OCI-M2 (cell line): ENCODE measurements around the gene SPECC1.
"Not testable (repeated sequence)": the region's sequence is repeated elsewhere in the genome, so short reads cannot be mapped to it uniquely, and the experiment has no call there.

Source experiments
- DNase-seq: peaks from one replicate; lab custom pipeline; 2025; ENCODE audit not compliant: unreplicated experiment; lab: John Stamatoyannopoulos, UW

Gene SPECC1, protein sequence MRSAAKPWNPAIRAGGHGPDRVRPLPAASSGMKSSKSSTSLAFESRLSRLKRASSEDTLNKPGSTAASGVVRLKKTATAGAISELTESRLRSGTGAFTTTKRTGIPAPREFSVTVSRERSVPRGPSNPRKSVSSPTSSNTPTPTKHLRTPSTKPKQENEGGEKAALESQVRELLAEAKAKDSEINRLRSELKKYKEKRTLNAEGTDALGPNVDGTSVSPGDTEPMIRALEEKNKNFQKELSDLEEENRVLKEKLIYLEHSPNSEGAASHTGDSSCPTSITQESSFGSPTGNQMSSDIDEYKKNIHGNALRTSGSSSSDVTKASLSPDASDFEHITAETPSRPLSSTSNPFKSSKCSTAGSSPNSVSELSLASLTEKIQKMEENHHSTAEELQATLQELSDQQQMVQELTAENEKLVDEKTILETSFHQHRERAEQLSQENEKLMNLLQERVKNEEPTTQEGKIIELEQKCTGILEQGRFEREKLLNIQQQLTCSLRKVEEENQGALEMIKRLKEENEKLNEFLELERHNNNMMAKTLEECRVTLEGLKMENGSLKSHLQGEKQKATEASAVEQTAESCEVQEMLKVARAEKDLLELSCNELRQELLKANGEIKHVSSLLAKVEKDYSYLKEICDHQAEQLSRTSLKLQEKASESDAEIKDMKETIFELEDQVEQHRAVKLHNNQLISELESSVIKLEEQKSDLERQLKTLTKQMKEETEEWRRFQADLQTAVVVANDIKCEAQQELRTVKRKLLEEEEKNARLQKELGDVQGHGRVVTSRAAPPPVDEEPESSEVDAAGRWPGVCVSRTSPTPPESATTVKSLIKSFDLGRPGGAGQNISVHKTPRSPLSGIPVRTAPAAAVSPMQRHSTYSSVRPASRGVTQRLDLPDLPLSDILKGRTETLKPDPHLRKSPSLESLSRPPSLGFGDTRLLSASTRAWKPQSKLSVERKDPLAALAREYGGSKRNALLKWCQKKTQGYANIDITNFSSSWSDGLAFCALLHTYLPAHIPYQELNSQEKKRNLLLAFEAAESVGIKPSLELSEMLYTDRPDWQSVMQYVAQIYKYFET

DNA sequence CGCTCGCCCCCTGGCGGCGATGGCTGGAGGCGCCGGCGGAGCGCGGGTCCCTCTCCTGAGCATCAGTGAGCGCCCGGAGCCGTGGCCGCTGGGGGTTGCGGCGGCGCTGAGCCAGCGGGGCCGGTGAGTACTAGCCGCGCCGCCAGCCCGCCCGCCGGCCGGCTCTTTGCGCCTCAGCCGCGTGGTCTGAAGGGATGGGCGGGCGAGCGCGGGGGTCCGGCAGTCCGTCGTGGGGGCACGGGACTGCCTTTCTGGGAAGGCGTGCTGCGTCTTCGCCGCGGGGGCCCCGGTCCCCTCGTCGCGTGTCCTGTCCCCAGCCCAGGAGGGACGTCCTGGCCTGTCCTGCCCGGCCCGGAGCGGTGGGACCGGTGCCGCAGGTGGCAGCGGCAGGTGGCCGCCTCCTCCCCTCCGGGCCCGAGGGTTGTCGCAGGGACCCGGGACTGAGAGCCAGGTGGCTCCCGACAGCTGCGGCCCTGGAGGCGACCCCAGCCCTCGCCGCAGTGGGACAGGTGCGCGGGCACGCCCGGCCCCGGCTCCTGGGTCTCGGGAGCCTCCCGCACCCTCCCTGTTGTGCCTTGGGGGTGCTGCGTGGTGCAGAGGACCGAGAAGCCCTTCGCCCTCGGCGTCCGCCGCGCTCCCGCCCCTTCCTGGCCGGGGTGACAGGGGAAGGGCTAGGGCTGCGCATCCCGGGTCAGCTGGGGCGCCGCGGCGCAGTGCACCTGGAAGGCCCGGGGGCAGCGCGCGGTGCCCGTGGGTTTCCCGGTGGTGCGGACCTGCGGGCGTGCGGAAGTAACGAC, at the start of gene SPECC1:
SPECC1 (plus strand) TSS at position 58 of the 797 bp plus-strand sequence. CDS start 87,293 bp downstream, outside the sequence.
- DNase-seq, result no peak

DNA sequence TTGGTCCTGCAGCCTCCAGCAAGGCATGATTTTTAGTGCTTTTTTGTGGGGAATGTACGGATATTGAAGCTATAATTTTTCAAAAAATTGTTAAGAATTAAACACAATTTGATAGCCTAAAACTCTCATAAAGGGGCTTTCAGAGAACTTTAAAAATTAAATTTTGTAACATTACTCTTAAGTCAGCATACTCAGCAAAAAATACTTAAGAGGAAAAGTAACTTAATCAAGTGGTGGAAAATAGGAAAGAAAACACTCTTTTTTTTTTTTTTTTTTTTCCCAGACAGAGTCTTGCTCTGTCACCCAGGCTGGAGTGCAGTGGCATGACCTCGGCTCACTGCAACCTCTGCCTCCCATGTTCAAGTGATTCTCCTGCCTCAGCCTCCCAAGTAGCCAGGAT, 46.2 kb upstream of the SPECC1 start:
- DNase-seq, result not testable (repeated sequence)

DNA sequence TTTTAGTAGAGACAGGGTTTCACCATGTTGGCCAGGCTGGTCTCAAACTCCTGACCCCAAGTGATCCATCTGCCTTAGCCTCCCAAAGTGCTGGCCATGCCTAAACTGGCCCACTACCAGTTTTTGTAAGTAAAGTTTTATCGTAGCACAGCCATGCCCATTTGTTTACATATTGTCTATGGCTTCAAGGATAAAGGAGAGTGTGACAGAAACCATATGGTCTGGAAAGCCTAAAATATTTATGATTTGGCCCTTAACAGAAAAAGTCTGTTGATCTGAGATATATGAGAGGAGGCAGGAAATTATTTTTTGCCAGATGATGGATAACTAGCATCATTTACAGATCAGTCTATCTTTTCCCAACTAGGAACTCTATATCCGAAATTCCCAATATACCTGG, 36.0 kb upstream of the SPECC1 start:
- no peak for DNase-seq

DNA sequence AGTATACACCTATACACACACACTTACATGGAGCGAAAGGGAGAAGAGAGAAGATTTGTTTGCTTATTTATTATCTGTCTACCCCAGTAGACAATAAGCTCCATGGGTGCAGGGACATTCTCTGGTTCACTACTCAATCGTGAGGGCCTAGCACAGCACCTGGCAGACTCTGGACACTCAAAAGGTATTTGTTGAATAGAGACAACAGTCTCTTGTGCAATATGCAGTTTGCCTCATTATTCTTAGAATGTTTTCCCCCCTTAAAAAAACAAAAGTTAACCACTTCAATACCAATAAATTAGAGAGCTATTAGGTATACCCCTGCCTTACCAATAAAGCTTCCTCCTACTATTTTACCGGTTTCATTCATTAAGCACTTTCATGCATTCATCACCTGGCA, 33.6 kb upstream of the SPECC1 start:
- no peak for DNase-seq

DNA sequence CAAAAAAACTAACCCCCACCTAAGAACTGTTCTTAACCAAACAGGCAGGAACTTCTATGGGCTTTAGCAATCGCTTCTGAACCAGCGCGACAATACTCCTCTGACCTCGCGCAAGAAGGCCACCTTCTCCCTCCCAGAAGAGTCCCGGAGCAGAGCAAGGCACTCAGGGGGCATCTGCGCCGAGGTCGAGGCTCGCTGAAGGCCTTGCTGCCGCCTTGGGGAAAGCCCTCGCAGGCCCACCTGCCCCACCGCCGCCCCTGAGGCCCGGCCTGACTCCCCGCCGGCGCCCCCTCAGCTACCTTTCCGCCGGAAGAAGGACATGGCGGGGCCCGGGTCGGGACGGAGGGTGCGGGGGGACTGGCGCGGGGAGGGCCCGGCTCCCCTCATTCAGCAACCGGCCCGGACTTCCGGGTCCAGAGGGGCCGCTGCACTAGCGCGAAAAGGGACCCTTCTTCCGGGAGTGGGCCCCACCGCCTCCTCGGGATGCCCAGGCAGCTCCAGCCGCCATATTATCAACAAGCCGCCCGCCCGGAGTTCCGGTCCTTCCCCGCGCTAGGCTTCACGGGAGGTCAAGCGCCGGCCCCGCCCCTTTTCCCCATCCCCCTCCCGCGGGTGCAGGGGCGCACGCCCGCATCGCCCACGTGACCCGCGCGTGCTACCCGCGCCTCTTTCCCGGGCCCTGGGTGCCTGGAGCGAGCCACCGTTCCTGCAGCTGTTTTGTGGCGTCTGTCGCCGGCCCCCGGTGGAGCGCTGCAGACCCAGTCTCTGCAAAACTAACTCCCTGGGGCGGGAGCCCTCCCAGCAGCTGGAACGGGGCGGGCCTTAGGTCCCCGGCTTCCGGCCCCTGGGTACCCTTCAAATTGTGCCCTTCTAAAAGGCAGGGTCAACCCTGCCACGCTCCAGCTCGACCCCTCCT, 31.6 kb upstream of the SPECC1 start, which contains the start of gene AKAP10:
AKAP10 (minus strand) TSS at position 536 of the 916 bp plus-strand sequence; CDS start at position 387, 149 bp downstream.
- peak; percentile 59 for DNase-seq

DNA sequence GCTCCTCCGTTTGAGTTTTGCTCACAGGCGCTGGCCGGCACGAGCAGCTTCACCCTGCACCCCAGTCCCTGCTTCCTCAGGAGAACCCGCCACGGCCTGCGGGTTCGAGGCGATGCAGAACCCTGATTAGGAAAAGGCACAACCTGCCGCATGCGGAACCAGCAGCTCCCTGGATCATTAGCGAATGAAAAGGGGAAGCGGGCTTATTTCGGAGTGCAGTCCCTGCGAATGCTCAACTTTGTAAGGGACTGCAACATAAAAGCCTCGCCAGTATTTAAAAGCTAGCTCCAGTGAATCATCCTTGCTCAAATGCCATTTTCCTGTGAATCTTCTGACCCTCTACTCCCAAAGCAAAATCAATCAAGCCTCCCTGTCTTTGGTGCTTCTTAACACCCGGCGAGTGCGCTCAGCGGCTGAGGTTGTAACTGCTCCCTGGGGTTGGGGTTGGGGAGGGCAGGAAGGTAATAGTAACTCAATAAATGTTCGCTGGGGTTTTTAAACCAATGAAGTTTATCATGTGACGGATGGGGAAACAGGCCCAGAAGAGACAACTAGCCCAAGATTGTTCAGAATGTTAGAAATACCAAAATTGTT, 30.9 kb upstream of the SPECC1 start:
- no peak for DNase-seq

DNA sequence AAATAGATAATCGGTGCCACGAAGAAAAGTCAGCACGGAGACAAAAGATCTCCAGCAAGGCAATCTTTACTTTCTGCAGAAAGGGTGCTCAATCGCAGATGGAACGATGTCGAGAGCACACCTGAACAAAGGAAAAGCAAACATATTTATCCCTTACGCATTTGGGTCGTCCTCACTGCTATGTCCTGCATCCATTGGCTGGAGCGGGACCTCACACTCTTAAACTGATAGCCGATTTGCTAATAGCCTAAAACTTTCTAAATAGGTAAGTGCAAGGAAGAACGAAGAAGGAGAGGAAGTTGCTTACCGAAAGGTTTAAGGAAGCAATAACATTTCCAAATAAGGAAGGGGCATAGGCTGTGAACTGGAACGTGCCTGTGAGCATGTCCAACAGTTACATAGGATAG, 30.4 kb upstream of the SPECC1 start:
- no peak for DNase-seq

DNA sequence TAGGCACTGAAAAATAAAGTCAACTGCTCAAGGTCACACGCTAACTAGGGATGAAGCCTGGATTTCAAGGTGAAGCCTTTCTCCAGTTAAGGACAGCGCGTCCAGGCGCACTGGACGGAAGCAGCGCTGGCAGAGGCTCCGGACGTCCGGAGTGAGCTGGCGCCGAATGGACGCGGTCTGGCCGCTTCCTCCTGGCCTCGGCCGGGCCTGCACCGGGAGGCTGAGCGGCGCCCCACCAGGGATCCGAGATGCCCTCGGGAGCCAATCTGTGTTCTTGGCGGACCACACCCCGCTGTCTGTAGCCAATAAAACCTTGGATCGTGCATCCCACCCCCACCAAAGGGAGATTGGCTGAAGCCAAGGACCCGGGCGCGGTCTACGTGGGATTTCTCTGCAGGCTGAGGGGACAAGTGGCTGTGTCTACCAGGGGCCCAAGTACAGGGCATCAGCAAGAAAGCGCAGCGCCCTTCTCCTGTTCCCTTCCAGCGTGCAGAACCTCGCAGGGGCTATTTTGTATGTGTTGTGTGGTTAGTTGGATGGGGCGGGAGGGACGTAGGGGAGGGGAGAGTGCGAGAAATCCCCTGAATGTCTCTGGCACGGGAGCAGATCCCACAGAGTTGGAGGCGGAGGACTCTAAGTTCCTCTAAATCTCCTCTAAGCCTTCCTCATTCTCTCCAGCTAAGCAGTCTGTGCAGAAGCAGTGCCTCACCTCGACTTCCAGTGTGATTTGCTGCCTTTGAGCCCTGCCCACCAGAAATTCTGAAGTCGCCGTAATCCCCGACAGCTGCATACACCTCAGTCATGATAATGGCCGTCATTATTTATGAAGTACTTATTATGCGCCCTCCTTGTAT, 29.0 kb upstream of the SPECC1 start:
- DNase-seq, result no peak

DNA sequence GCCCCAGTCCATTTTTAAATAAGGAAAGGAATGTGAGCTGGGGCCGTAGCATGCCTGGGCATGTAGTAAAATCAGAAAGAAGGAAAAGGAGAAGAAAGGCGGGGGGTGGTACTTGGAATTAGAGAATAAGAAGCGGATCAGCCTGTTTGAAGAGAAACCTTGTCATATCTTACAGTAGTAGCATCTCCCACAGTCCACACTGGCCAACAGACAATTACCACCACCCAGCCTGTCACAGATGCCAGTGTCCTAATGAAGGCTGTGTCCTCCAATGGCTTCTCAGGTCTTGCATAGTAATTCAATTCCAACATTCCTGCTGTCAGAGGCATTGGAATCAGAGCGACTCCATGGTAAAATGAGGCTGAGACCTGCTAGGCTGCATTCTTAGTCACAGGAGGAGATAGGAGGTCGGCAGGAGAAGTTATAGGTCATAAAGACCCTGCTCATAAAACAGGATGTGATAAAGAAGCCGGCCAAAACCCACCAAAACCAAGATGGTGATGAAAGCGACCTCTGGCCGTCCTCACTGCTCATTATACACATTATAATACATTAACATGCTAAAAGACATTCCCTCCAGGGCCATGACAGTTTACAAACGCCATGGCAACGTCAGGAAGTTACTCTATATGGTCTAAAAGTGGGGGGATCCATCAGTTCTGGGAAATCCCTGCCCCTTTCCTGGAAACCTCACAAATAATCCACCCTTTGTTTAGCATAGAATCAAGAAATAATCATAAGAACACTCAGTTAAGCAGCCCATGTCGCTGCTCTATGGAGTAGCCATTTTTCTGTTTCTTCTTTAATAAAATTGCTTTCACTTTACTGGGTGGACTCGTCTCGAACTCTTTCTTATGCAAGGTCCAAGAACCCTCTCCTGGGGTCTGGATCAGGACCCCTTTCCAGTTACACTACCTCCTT, 22.0 kb upstream of the SPECC1 start:
- DNase-seq, result no peak

DNA sequence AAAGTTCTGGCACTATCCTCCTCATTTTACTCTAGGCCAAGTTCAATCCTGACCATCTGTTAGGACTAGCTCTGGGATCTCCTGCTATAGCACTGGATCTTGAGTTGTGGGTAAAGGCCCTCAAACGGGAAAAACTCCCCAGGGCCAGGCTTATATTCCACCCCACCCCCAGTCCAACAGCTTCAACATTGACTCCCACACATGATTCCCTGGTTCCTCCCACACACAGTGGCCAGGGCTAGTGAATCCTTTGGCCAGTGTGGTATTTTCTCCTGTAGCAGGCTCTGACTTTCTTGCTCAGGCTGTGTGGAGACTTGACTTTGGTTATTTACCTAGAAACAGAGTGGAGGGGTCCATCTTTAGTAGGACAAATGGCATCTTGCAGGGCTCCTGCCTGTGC, 21.3 kb upstream of the SPECC1 start:
- no peak for DNase-seq

DNA sequence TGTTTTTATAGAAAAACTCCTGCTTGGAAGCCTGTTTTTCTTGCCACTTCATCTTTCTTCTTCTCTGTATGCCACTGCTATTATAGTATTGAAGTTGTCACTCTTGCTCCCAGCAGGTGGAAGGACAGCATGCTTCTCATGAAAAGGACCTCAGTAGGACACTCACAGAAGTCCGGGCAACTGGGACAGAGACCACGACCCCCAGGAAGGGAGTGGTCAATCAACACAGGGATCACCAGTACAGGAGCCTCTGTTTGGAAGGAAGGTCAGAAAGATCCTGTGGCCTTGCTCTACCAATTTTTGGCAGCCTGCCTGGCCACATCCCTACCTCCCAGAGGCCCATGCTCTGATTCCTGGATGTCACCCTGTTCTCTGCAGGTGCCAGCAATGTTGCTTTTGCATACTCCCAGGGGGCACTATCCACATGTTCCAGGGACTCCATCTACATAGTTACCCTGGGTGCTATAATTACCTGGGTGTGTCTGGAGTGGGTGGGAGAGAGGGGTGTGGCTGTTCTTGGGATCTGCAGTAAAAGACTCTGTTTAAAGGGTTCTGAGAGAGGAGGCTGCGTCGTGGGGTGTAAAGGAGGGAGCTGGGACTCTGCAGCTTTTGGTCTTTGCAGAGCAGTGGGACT, 17.8 kb upstream of the SPECC1 start:
- DNase-seq, result no peak

DNA sequence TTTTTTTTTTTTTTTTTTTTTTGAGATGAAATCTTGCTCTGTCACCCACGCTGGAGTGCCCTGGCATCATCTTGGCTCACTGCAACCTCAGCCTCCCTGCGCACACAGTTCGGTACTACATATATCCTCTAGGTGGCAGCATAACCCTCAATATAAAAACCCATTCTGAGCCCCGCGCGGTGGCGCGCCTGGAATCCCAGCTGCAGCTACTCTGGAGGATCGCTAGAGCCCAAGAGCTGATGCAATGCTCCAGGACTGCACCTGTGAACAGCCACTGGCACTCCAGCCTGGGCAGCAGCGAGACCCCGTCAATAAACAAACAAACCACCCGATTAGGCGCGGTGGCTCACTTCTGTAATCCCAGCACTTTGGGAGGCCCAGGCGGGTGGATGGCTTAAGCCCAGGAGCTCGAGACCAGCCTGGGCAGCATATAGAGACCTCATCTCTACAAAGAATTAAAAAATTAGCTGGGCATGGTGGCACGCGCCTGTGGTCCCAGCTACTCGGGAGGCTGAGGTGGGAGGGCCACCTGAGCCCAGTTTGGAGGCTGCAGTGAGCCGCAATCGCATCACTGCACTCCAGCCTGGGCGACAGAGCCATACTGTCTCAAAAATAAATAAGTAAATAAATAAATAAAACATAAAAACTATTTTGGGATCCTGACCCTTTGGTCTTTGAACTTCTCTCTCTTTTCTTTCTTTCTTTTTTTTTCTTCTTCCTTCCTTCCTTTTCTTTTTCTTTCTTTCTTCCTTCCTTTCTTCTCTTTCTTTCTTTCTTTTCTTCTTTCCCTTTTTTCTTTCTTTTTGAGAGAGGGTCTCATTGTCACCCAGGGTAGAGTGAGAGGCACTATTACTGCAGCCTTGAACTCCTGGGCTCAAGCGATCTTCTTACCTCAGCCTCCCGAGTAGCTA, 16.1 kb upstream of the SPECC1 start:
- peak; percentile 55 for DNase-seq

DNA sequence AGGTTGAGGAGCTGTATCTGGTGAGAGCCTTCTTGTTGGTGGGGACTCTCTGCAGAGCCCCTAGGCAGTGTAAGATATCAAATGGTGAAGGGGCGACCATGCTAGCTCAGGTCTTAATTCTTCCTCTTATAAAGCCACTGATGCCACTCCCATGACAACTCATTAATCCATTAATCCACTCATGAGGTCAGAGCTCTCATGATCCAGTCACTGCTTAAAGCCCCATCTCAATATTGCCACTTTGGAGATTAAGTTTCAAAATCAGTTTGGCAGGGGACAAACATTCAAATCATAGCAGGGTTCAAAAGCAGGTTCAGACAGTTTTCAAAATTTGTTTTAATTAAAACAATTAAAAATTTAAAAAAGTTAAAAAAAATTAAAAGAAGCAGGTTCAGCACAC, 13.1 kb upstream of the SPECC1 start:
- no peak for DNase-seq

DNA sequence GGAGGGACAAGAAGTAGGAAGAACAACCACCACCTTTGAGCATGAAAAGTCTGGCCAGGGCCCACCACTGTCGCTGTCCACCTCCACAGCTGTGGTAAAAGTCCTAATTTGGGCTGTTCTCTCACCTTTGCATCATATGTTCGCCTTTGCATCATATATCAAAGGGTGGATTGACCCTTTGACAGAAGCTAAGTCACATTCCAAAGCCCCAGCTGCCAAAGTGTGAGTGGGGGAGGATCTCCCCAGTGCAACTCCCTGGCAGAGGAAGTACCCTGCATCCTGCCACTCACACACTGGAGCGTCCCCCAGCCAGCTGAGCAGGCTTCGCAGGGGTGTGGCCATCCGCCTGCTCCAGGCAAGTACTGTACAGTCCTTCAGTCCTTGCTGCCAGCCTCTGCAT, 12.7 kb upstream of the SPECC1 start:
- no peak for DNase-seq

DNA sequence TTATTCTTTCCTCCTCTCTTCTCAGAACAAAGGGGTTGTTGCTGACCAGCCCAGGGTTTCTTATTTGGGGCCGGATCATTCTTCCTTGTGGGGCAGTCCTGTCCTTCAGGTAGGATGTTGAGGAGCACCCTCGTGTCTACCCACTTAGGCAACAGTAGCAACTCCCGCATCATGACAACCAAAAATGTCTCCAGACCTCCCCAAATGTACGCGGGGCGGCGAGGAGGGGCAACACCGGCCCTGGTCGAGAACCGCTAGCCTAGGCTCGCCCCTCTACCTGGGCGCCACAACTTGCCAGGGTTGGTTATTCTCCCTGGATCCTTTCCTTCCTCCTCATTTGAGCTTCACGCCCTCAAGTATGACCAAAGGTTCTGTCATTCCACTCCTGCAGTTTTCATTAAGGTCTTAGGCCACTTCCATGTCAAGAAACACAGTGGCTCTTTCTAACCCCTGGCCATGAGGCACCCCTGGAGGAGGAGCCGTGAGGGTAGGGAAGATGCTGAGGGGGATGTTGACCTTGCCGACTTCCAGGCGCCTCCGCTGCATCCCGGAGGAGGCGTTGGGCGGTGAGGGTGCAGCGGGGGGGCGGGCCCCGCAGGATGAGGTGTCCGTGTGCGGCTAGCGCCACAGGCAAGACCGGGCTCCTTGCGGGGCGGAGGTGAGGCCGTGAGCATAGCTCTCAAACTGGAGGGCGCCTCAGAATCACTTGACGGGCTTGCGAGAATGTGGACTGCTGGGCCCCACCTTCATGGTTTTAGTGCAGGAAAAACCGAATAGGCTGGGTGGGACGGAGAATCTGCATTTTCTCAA, 712 bp upstream of the SPECC1 start:
- no peak for DNase-seq
